ENCODE data around the gene TMEM14A. TPM values are rescaled to one million over a fixed set of nuclear protein-coding genes. Genes with fewer than 3 reads are reported as not detected.

Gene TMEM14A
- total RNA-seq, 1 experiment from 2014 or later, result 41.9 TPM

DNA sequence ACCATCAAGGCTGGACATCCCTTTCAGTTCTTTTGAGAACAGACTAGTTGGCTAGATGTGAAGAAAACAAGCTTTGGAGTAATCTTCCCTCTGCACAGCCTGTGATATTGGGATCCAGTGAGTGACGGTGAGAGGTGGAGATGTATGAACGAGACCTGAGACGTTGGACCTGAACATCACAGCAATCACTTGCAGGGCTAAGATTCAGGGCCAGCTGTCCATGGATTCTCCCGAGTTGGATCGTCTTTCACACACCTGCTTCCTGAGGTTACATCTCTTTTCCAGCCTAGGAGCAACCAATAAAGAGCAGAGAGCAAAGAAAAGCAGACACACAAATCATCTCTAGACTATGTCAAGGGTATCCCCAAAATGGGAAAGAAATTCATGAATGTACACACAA, 30.0 kb upstream of the TMEM14A start:
- BruUV-seq (replicated peaks), result no TSS peak
- Histone ChIP-seq H3K27me3 (replicated peaks; ENCODE audit: control insufficient read depth, insufficient read depth, low read length) (no peaks in the 10 kb centered on the region), H3K36me3 (ENCODE audit: control insufficient read depth, insufficient read depth, low read length) (no peaks in the 10 kb centered on the region), H3K9me3 (no peaks in the 10 kb centered on the region), H3K4me1 (no peaks in the 10 kb centered on the region), H3K4me3 (ENCODE audit: low read depth, low read length) (no peak overlapping the region)
- ChIA-PET POLR2A (no interaction called here), CTCF (no interaction called here)
- TF ChIP-seq, protein P1, sequence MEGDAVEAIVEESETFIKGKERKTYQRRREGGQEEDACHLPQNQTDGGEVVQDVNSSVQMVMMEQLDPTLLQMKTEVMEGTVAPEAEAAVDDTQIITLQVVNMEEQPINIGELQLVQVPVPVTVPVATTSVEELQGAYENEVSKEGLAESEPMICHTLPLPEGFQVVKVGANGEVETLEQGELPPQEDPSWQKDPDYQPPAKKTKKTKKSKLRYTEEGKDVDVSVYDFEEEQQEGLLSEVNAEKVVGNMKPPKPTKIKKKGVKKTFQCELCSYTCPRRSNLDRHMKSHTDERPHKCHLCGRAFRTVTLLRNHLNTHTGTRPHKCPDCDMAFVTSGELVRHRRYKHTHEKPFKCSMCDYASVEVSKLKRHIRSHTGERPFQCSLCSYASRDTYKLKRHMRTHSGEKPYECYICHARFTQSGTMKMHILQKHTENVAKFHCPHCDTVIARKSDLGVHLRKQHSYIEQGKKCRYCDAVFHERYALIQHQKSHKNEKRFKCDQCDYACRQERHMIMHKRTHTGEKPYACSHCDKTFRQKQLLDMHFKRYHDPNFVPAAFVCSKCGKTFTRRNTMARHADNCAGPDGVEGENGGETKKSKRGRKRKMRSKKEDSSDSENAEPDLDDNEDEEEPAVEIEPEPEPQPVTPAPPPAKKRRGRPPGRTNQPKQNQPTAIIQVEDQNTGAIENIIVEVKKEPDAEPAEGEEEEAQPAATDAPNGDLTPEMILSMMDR (IDR thresholded peaks at IDR 0.05; ENCODE audit: insufficient read depth in 1 of 2, low read depth in 1 of 2, low read length in 1 of 2, severe bottlenecking in 1 of 2, unreplicated experiment in 1 of 2), result no peak
- intact Hi-C loops (cut with micrococcal nuclease; ENCODE audit: unreplicated experiment), result no loop called here
- Mint-ChIP-seq H3K27me3 (ENCODE audit: insufficient read depth, unreplicated experiment) (peaks cover 3% of the 10 kb centered on the region), H3K36me3 (ENCODE audit: insufficient read depth, unreplicated experiment) (no peaks in the 10 kb centered on the region), H3K27ac (ENCODE audit: unreplicated experiment) (no peak overlapping the region), H3K4me3 (ENCODE audit: unreplicated experiment) (no peak overlapping the region), H3K4me1 (ENCODE audit: low read depth, unreplicated experiment) (no peaks in the 10 kb centered on the region), H3K9me3 (ENCODE audit: unreplicated experiment) (no peaks in the 10 kb centered on the region)
- DNase-seq, result no peak

DNA sequence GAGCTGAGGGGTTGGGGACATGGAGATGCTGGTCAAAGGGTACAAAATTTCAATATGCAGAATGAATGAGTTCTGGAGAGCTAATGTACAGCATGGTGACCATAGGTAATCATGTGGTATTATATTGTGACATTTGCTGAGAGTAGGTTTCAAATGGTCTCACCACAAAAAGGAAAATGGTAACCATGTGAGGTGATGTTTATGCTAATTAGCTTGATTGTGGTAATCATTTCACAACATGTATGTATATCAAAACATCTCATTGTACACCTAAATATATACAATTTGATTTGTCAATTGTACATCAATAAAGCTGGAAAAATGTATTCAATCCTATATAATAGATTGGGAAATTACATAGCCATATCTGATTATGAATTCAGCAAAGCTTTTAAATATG, 29.5 kb upstream of the TMEM14A start:
- no peaks in the 10 kb centered on the region for H3K4me1 ChIP-seq
- no peaks in the 10 kb centered on the region for H3K36me3 ChIP-seq (ENCODE audit: control insufficient read depth, insufficient read depth, low read length)
- Mint-ChIP-seq H3K36me3 (ENCODE audit: insufficient read depth, unreplicated experiment) (no peaks in the 10 kb centered on the region), H3K9me3 (ENCODE audit: unreplicated experiment) (no peaks in the 10 kb centered on the region), H3K27ac (ENCODE audit: unreplicated experiment) (no peak overlapping the region), H3K27me3 (ENCODE audit: insufficient read depth, unreplicated experiment) (peaks cover 3% of the 10 kb centered on the region), H3K4me1 (ENCODE audit: low read depth, unreplicated experiment) (no peaks in the 10 kb centered on the region), H3K4me3 (ENCODE audit: unreplicated experiment) (no peak overlapping the region)
- CTCF ChIA-PET, result no interaction called here
- POLR2A ChIA-PET, result no interaction called here
- TF ChIP-seq, protein P1 (IDR thresholded peaks at IDR 0.05; ENCODE audit: insufficient read depth in 1 of 2, low read depth in 1 of 2, low read length in 1 of 2, severe bottlenecking in 1 of 2, unreplicated experiment in 1 of 2), result no peak
- no peaks in the 10 kb centered on the region for H3K27me3 ChIP-seq (replicated peaks; ENCODE audit: control insufficient read depth, insufficient read depth, low read length)
- BruUV-seq (replicated peaks), result no TSS peak
- H3K9me3 ChIP-seq, result no peaks in the 10 kb centered on the region
- H3K4me3 ChIP-seq (ENCODE audit: low read depth, low read length), result no peak overlapping the region
- DNase-seq, result no peak
- intact Hi-C loops (cut with micrococcal nuclease; ENCODE audit: unreplicated experiment), result no loop called here

DNA sequence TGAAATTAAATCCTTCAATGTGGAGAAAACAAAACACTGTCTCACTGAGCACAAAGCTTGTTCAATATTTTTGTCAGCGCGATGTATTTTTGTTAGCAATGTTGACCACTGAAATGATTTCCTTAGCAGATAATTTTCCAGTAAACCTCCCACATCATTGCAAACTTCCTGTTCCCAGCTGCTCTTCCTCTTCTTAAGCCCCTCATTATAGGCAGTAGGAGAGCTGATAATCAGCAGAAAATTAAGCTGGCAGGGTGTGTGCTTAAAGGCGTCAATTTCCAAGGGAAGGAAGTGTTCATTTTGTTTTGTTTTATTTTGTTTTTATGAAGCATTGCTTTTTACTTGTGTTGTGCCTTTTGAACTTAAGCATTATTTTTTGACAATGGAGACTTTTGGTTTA, 29.1 kb upstream of the TMEM14A start:
- H3K4me1 Mint-ChIP-seq (ENCODE audit: low read depth, unreplicated experiment), result no peaks in the 10 kb centered on the region
- Histone ChIP-seq H3K9me3 (no peaks in the 10 kb centered on the region), H3K4me3 (ENCODE audit: low read depth, low read length) (no peak overlapping the region), H3K36me3 (ENCODE audit: control insufficient read depth, insufficient read depth, low read length) (no peaks in the 10 kb centered on the region), H3K4me1 (no peaks in the 10 kb centered on the region), H3K27me3 (replicated peaks; ENCODE audit: control insufficient read depth, insufficient read depth, low read length) (no peaks in the 10 kb centered on the region)
- DNase-seq, result no peak
- H3K4me3 Mint-ChIP-seq (ENCODE audit: unreplicated experiment), result no peak overlapping the region
- intact Hi-C loops (cut with micrococcal nuclease; ENCODE audit: unreplicated experiment), result no loop called here
- no peaks in the 10 kb centered on the region for H3K9me3 Mint-ChIP-seq (ENCODE audit: unreplicated experiment)
- BruUV-seq (replicated peaks), result no TSS peak
- POLR2A ChIA-PET, result no interaction called here
- peaks cover 3% of the 10 kb centered on the region for H3K27me3 Mint-ChIP-seq (ENCODE audit: insufficient read depth, unreplicated experiment)
- TF ChIP-seq, protein P1 (IDR thresholded peaks at IDR 0.05; ENCODE audit: insufficient read depth in 1 of 2, low read depth in 1 of 2, low read length in 1 of 2, severe bottlenecking in 1 of 2, unreplicated experiment in 1 of 2), result no peak
- no peak overlapping the region for H3K27ac Mint-ChIP-seq (ENCODE audit: unreplicated experiment)
- CTCF ChIA-PET, result no interaction called here
- no peaks in the 10 kb centered on the region for H3K36me3 Mint-ChIP-seq (ENCODE audit: insufficient read depth, unreplicated experiment)
